GM12878 (cell line): Measurements from ENCODE around the gene KIF5C. TPM values are rescaled to one million over a fixed set of nuclear protein-coding genes. Genes with fewer than 3 reads are reported as not detected.

Experiments used
- ATAC-seq: fragments of 200-7000 bp; cut with Tn5 transposase; 3 replicates; pipeline ENCODE4 v1.9.1; 2020; ENCODE audit warnings: mild to moderate bottlenecking, moderate library complexity
- BruUV-seq: library from RNA; stranded (reverse); fragments of 400-500 nt; replicated peaks from 2 replicates; lab custom pipeline; 2021; lab: Mats Ljungman, UMichigan
- CTCF ChIA-PET: fragments of 300-600 bp; sonication (Branson Sonifier 250); formaldehyde crosslinking; extraction: SDS; loops from one replicate; lab custom pipeline; 2021; ENCODE audit warnings: inconsistent platforms; lab: Yijun Ruan, JAX
- POLR2A ChIA-PET: fragments of 350-600 bp; formaldehyde crosslinking; extraction: SDS; loops from one replicate; lab custom pipeline; 2021; ENCODE audit warnings: inconsistent platforms; lab: Charles Lee
- RAD21 ChIA-PET: fragments of 300-600 bp; sonication (Branson Sonifier 250); formaldehyde crosslinking; loops from one replicate; lab custom pipeline; 2023; ENCODE audit warnings: antibody characterized with exemption; ENCODE audit not compliant: unreplicated experiment; lab: Charles Lee
- SMC1A ChIA-PET: fragments of 300-600 bp; sonication (Branson Sonifier 250); formaldehyde crosslinking; loops from one replicate; lab custom pipeline; 2023; ENCODE audit not compliant: unreplicated experiment, uncharacterized antibody; lab: Charles Lee
- DNase-seq: peaks from one replicate; pipeline ENCODE4 v3.0.0-alpha.2; 2011; ENCODE audit warnings: low read depth, low spot score
- FAIRE-seq: peaks from 3 replicates; lab custom pipeline; 2011; peaks lifted over from hg19 to GRCh38; lab: Jason Lieb, UNC
- H2AFZ ChIP-seq: 2 replicates; pipeline ENCODE4 v1.6.0; 2011; ENCODE audit warnings: low read depth, low read length, control low read depth; ENCODE audit not compliant: control insufficient read depth
- H3K27ac ChIP-seq: 2 replicates; pipeline ENCODE4 v1.5.1; 2011; ENCODE audit warnings: control low read depth; ENCODE audit not compliant: control insufficient read depth, insufficient read depth
- H3K27me3 ChIP-seq, 2 experiments: replicated peaks in 1 of 2; 2 replicates each; pipeline versions ENCODE4 v1.6.0 to v1.6.1; 2011; ENCODE audit warnings: low read length in 1 of 2; ENCODE audit not compliant: control insufficient read depth in 2 of 2, insufficient read depth in 2 of 2
- H3K36me3 ChIP-seq, 2 experiments: 2 replicates each; pipeline ENCODE4 v1.5.1; 2011; ENCODE audit warnings: low read length in 1 of 2; ENCODE audit not compliant: control insufficient read depth in 2 of 2, insufficient read depth in 2 of 2
- H3K4me1 ChIP-seq: 2 replicates; pipeline ENCODE4 v1.6.1; 2011; ENCODE audit warnings: mild to moderate bottlenecking, low read length, moderate library complexity, mixed read lengths; ENCODE audit not compliant: control insufficient read depth, insufficient read depth
- H3K4me2 ChIP-seq: 2 replicates; pipeline ENCODE4 v1.6.0; 2011; ENCODE audit warnings: control low read depth; ENCODE audit not compliant: control insufficient read depth, insufficient read depth
- H3K4me3 ChIP-seq: fragments of 200-600 bp; sonication (generic); 2 replicates; pipeline ENCODE4 v1.5.1; 2016
- H3K79me2 ChIP-seq: 2 replicates; pipeline ENCODE4 v1.6.0; 2011; ENCODE audit warnings: low read length; ENCODE audit not compliant: control insufficient read depth, insufficient read depth
- H3K9ac ChIP-seq: 2 replicates; pipeline ENCODE4 v1.8.0; 2011; ENCODE audit warnings: low read length, control low read depth, mixed read lengths; ENCODE audit not compliant: control insufficient read depth, insufficient read depth
- H3K9me3 ChIP-seq: replicated peaks from 3 replicates; pipeline ENCODE4 v1.5.1; 2011; ENCODE audit warnings: mild to moderate bottlenecking, low read length; ENCODE audit not compliant: control insufficient read depth, insufficient read depth
- H4K20me1 ChIP-seq: 2 replicates; pipeline ENCODE4 v1.6.0; 2011; ENCODE audit not compliant: control insufficient read depth, insufficient read depth
- BHLHE40 ChIP-seq, 2 experiments: fragments of 450-650 bp in 1 of 2; IDR thresholded peaks; 2 replicates each; pipeline ENCODE4 v1.6.1; 2011 to 2017; ENCODE audit warnings: low read depth in 2 of 2, borderline replicate concordance in 1 of 2, improper control_type of control experiment in 1 of 2, low read length in 1 of 2, mild to moderate bottlenecking in 1 of 2
- EGR1 ChIP-seq, 2 experiments: IDR thresholded peaks; 1 replicate in 1 of 2; 2 replicates in 1 of 2; pipeline ENCODE4 v1.6.1; 2011 to 2012; ENCODE audit warnings: low read depth in 2 of 2, low read length in 2 of 2, borderline replicate concordance in 1 of 2, mild to moderate bottlenecking in 1 of 2, moderate library complexity in 1 of 2
- ESRRA ChIP-seq: IDR thresholded peaks from 2 replicates; pipeline ENCODE4 v1.6.1; 2012; ENCODE audit warnings: mild to moderate bottlenecking, low read length, improper control_type of control experiment
- HDAC2 ChIP-seq: fragments of 200-600 bp; sonication (generic); IDR thresholded peaks from 2 replicates; pipeline ENCODE4 v1.6.1; 2017
- JUND ChIP-seq: IDR thresholded peaks from 2 replicates; pipeline ENCODE4 v1.6.1; 2012; ENCODE audit warnings: low read depth, mild to moderate bottlenecking, low read length, improper control_type of control experiment, moderate library complexity
- MYC ChIP-seq: IDR thresholded peaks from 2 replicates; pipeline ENCODE4 v1.6.1; 2011; ENCODE audit warnings: mild to moderate bottlenecking, low read length, moderate library complexity, inconsistent platforms; ENCODE audit not compliant: insufficient read depth, insufficient replicate concordance, insufficient read length, severe bottlenecking
- RAD51 ChIP-seq: fragments of 450-650 bp; IDR thresholded peaks from 2 replicates; pipeline ENCODE4 v1.6.1; 2016; ENCODE audit warnings: moderate library complexity, mild to moderate bottlenecking, inconsistent platforms
- SMAD1 ChIP-seq: fragments of 450-650 bp; IDR thresholded peaks from 2 replicates; pipeline ENCODE4 v1.6.1; 2018; ENCODE audit warnings: mild to moderate bottlenecking, low read depth; ENCODE audit not compliant: partially characterized antibody
- SUZ12 ChIP-seq: fragments of 200-600 bp; sonication (generic); IDR thresholded peaks from one replicate; pipeline ENCODE4 v1.6.1; 2018; ENCODE audit warnings: antibody characterized with exemption, mild to moderate bottlenecking; ENCODE audit not compliant: unreplicated experiment
- TCF7 ChIP-seq: IDR thresholded peaks from 2 replicates; pipeline ENCODE4 v1.6.1; 2014; ENCODE audit warnings: antibody characterized with exemption, borderline replicate concordance
- WGBS: methylation state at CpG from one replicate; pipeline ENCODE4 v1.1.6; 2016; ENCODE audit warnings: low lambda C conversion rate; ENCODE audit not compliant: insufficient replicate concordance, insufficient coverage; ENCODE audit errors: missing lambda C conversion rate; 5-methylcytosine and 5-hydroxymethylcytosine counted together
- in situ Hi-C: fragments of 300-500 bp; cut with MboI; formaldehyde crosslinking; loops from 9 replicates; pipeline ENCODE4 v1.14.3; 2018; ENCODE audit warnings: mixed read lengths
- intact Hi-C: fragments of 100-400 bp; cut with micrococcal nuclease; formaldehyde crosslinking; loops from one replicate; pipeline ENCODE4 v1.14.2; 2022; ENCODE audit not compliant: unreplicated experiment
- polyA plus RNA-seq, 11 experiments: library from polyadenylated mRNA; depleted of rRNA in 4 of 11; unstranded in 6 of 11; stranded (reverse) in 5 of 11; fragments of >200 nt; fragmentation: Nextera tagmentation in 4 of 11; fragmentation: Illumina TruSeq in 1 of 11; extraction: Ambion mirVana in 4 of 11; extraction: Trizol in 1 of 11; gene quantifications; 1 replicate in 1 of 11; 2 replicates in 10 of 11; pipeline versions ENCODE4 v1.2.1 to v1.2.3, GENCODE V29; 2011 to 2016; ENCODE audit warnings: inconsistent platforms in 2 of 11, missing spikeins in 2 of 11, low read depth in 1 of 11
- total RNA-seq, 4 experiments: library from RNA; depleted of rRNA in 3 of 4; stranded (reverse); fragments of >200 nt in 3 of 4; fragmentation: Illumina TruSeq in 1 of 4; extraction: Trizol in 1 of 4; gene quantifications; 2 replicates each; pipeline versions ENCODE4 v1.2.1 to v1.2.3, GENCODE V29; 2013 to 2021
- TF ChIP-seq, protein P1 (sequence below), 3 experiments: IDR thresholded peaks in 2 of 3; conservative IDR thresholded peaks in 1 of 3; 2 replicates each; pipeline ENCODE4 v1.5.1; 2011; ENCODE audit warnings: low read depth in 3 of 3, low read length in 3 of 3, mild to moderate bottlenecking in 3 of 3, control low read depth in 2 of 3, moderate library complexity in 2 of 3, inconsistent platforms in 1 of 3, mixed read lengths in 1 of 3; ENCODE audit not compliant: control insufficient read depth in 2 of 3, insufficient read depth in 1 of 3; ENCODE audit errors: extremely low read depth in 1 of 3
- TF ChIP-seq, protein P2 (sequence below): fragments of 450-650 bp; conservative IDR thresholded peaks from 2 replicates; pipeline ENCODE4 v1.6.1; 2017; ENCODE audit warnings: mild to moderate bottlenecking, moderate library complexity
- TF ChIP-seq, protein P3 (sequence below): fragments of 450-650 bp; formaldehyde crosslinking; IDR thresholded peaks from 2 replicates; pipeline ENCODE4 v1.4.0; 2022; ENCODE audit warnings: mild to moderate bottlenecking, moderate library complexity
- TF ChIP-seq, protein P4 (sequence below): fragments of 450-650 bp; IDR thresholded peaks from 2 replicates; pipeline ENCODE4 v1.6.1; 2017; ENCODE audit warnings: mild to moderate bottlenecking, low read depth, inconsistent platforms; ENCODE audit not compliant: poor library complexity, severe bottlenecking

The KIF5C gene
- total and polyA plus RNA-seq, 10 of the 15 experiments (the other 5 are each of a cell fraction or from before 2014, with no cell fraction given) = 0.08 to 0.49 (median 0.24) TPM

DNA sequence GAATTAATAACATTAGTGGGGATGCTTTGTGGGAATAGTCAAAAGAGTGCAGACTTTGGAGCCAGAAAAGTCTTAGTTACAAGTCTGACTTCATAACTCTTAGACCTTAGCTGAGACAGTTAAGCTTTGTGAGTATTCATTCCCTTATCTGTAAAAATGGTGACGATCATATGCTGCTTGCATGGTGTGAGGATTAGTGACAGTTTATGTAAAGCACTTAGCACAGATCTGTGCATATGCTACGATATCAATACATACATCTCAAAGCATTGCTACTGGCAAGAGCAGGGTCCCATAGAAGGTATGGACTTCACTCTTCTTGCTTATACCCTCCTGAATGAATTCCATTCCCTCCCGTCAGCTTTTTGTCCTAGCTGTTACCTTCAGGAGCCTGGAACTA, 106.8 kb downstream of the KIF5C start:
- no peaks in the 10 kb centered on the region for H3K79me2 ChIP-seq
- H3K4me1 ChIP-seq = no peaks in the 10 kb centered on the region
- no peak overlapping the region for H3K27ac ChIP-seq
- H2AFZ ChIP-seq = no peak overlapping the region
- no peaks in the 10 kb centered on the region for H3K9me3 ChIP-seq
- CTCF ChIA-PET = interaction anchor here (1.3 to 1.8 kb wide), 2 partner anchors 8 to 12 kb away, joined by 4 to 5 read pairs; no protein-coding TSS in a partner anchor
- no peak for ATAC-seq
- intact Hi-C loops = no loop called here
- in situ Hi-C loops = no loop called here
- H3K27me3 ChIP-seq = no peaks in the 10 kb centered on the region
- DNase-seq = no peak
- POLR2A ChIA-PET = no interaction called here
- FAIRE-seq = no peak
- no peak overlapping the region for H3K9ac ChIP-seq
- no peak overlapping the region for H3K4me3 ChIP-seq
- WGBS = 64% methylated on average over 3 of the region's 3 CpGs
- H3K4me2 ChIP-seq = no peak overlapping the region
- SMC1A ChIA-PET = interaction anchor here (1.6 kb wide), 1 partner anchor 35 kb away, joined by 3 read pairs; no protein-coding TSS in a partner anchor
- RAD21 ChIA-PET = interaction anchor here (1.2 kb wide), 1 partner anchor 8 kb away, joined by 4 read pairs; no protein-coding TSS in a partner anchor
- no TSS peak for BruUV-seq
- H3K36me3 ChIP-seq = no peaks in the 10 kb centered on the region
- H4K20me1 ChIP-seq = no peaks in the 10 kb centered on the region
- TF ChIP-seq EGR1 (IDR thresholded peaks at IDR 0.05; ENCODE audit: borderline replicate concordance in 1 of 2, low read depth in 2 of 2, low read length in 2 of 2) = no peak
- TF ChIP-seq SMAD1 = no peak
- TF ChIP-seq SUZ12 = no peak
- TF ChIP-seq, protein P1, sequence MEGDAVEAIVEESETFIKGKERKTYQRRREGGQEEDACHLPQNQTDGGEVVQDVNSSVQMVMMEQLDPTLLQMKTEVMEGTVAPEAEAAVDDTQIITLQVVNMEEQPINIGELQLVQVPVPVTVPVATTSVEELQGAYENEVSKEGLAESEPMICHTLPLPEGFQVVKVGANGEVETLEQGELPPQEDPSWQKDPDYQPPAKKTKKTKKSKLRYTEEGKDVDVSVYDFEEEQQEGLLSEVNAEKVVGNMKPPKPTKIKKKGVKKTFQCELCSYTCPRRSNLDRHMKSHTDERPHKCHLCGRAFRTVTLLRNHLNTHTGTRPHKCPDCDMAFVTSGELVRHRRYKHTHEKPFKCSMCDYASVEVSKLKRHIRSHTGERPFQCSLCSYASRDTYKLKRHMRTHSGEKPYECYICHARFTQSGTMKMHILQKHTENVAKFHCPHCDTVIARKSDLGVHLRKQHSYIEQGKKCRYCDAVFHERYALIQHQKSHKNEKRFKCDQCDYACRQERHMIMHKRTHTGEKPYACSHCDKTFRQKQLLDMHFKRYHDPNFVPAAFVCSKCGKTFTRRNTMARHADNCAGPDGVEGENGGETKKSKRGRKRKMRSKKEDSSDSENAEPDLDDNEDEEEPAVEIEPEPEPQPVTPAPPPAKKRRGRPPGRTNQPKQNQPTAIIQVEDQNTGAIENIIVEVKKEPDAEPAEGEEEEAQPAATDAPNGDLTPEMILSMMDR (IDR thresholded peaks at IDR 0.05 in 2 of 3, conservative IDR thresholded peaks at IDR 0.05 in 1 of 3; ENCODE audit: control insufficient read depth in 2 of 3, extremely low read depth in 1 of 3, insufficient read depth in 1 of 3, low read depth in 3 of 3, low read length in 3 of 3) = no peak
- TF ChIP-seq, protein P2, sequence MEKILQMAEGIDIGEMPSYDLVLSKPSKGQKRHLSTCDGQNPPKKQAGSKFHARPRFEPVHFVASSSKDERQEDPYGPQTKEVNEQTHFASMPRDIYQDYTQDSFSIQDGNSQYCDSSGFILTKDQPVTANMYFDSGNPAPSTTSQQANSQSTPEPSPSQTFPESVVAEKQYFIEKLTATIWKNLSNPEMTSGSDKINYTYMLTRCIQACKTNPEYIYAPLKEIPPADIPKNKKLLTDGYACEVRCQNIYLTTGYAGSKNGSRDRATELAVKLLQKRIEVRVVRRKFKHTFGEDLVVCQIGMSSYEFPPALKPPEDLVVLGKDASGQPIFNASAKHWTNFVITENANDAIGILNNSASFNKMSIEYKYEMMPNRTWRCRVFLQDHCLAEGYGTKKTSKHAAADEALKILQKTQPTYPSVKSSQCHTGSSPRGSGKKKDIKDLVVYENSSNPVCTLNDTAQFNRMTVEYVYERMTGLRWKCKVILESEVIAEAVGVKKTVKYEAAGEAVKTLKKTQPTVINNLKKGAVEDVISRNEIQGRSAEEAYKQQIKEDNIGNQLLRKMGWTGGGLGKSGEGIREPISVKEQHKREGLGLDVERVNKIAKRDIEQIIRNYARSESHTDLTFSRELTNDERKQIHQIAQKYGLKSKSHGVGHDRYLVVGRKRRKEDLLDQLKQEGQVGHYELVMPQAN = no peak
- no peak for TF ChIP-seq HDAC2
- no peak for TF ChIP-seq MYC
- no peak for TF ChIP-seq JUND
- TF ChIP-seq TCF7 = no peak
- no peak for TF ChIP-seq RAD51
- TF ChIP-seq BHLHE40 (IDR thresholded peaks at IDR 0.05; ENCODE audit: borderline replicate concordance in 1 of 2, low read depth in 2 of 2, low read length in 1 of 2) = no peak
- TF ChIP-seq, protein P3, sequence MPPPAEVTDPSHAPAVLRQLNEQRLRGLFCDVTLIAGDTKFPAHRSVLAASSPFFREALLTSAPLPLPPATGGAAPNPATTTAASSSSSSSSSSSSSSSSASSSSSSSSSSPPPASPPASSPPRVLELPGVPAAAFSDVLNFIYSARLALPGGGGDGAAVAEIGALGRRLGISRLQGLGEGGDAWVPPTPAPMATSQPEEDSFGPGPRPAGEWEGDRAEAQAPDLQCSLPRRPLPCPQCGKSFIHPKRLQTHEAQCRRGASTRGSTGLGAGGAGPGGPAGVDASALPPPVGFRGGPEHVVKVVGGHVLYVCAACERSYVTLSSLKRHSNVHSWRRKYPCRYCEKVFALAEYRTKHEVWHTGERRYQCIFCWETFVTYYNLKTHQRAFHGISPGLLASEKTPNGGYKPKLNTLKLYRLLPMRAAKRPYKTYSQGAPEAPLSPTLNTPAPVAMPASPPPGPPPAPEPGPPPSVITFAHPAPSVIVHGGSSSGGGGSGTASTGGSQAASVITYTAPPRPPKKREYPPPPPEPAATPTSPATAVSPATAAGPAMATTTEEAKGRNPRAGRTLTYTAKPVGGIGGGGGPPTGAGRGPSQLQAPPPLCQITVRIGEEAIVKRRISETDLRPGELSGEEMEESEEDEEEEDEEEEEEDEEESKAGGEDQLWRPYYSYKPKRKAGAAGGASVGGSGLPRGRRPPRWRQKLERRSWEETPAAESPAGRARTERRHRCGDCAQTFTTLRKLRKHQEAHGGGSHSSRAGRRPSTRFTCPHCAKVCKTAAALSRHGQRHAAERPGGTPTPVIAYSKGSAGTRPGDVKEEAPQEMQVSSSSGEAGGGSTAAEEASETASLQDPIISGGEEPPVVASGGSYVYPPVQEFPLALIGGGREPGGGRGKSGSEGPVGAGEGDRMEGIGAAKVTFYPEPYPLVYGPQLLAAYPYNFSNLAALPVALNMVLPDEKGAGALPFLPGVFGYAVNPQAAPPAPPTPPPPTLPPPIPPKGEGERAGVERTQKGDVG (CRISPR knock-in tag) = no peak
- TF ChIP-seq, protein P4, sequence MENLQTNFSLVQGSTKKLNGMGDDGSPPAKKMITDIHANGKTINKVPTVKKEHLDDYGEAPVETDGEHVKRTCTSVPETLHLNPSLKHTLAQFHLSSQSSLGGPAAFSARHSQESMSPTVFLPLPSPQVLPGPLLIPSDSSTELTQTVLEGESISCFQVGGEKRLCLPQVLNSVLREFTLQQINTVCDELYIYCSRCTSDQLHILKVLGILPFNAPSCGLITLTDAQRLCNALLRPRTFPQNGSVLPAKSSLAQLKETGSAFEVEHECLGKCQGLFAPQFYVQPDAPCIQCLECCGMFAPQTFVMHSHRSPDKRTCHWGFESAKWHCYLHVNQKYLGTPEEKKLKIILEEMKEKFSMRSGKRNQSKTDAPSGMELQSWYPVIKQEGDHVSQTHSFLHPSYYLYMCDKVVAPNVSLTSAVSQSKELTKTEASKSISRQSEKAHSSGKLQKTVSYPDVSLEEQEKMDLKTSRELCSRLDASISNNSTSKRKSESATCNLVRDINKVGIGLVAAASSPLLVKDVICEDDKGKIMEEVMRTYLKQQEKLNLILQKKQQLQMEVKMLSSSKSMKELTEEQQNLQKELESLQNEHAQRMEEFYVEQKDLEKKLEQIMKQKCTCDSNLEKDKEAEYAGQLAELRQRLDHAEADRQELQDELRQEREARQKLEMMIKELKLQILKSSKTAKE = no peak
- TF ChIP-seq ESRRA = no peak
